WTC11 (cell line): ENCODE data around the gene GRAMD4.

ENCODE experiments used
- CTCF ChIP-seq: fragments of 200-600 bp; IDR thresholded peaks from 2 replicates; pipeline ENCODE4 v1.8.0; 2022; ENCODE audit warnings: antibody characterized with exemption
- JUN ChIP-seq: sonication (generic); formaldehyde crosslinking; IDR thresholded peaks from 2 replicates; pipeline ENCODE4 v1.8.0; 2023; ENCODE audit warnings: mild to moderate bottlenecking, missing genetic modification reagents
- NFYB ChIP-seq: sonication (generic); formaldehyde crosslinking; conservative IDR thresholded peaks from 2 replicates; pipeline ENCODE4 v1.8.0; 2022; ENCODE audit warnings: low read depth, missing genetic modification reagents
- NR3C1 ChIP-seq: sonication (generic); formaldehyde crosslinking; conservative IDR thresholded peaks from 2 replicates; pipeline ENCODE4 v1.8.1; 2023; ENCODE audit warnings: low read depth, mild to moderate bottlenecking, missing genetic modification reagents
- SP1 ChIP-seq: sonication (generic); formaldehyde crosslinking; conservative IDR thresholded peaks from 2 replicates; pipeline ENCODE4 v1.8.1; 2022; ENCODE audit warnings: missing genetic modification reagents
- USF1 ChIP-seq: sonication (generic); formaldehyde crosslinking; IDR thresholded peaks from 2 replicates; pipeline ENCODE4 v1.8.0; 2022; ENCODE audit warnings: mild to moderate bottlenecking, missing genetic modification reagents
- TF ChIP-seq, protein P1 (sequence below): sonication (generic); formaldehyde crosslinking; IDR thresholded peaks from 2 replicates; pipeline ENCODE4 v1.8.1; 2023; ENCODE audit warnings: mild to moderate bottlenecking, moderate library complexity, missing genetic modification reagents

- TF ChIP-seq JUN (CRISPR knock-in tag) (no peak), NFYB (CRISPR knock-in tag) (no peak), CTCF (no peak), USF1 (CRISPR knock-in tag) (no peak), SP1 (CRISPR knock-in tag) (no peak), NR3C1 (CRISPR knock-in tag) (no peak)
- TF ChIP-seq, protein P1, sequence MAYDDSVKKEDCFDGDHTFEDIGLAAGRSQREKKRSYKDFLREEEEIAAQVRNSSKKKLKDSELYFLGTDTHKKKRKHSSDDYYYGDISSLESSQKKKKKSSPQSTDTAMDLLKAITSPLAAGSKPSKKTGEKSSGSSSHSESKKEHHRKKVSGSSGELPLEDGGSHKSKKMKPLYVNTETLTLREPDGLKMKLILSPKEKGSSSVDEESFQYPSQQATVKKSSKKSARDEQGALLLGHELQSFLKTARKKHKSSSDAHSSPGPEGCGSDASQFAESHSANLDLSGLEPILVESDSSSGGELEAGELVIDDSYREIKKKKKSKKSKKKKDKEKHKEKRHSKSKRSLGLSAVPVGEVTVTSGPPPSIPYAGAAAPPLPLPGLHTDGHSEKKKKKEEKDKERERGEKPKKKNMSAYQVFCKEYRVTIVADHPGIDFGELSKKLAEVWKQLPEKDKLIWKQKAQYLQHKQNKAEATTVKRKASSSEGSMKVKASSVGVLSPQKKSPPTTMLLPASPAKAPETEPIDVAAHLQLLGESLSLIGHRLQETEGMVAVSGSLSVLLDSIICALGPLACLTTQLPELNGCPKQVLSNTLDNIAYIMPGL (CRISPR knock-in tag): no peak
Observed at GRCh38 chr22:46673662-46674236, 53.6 kb downstream of the GRAMD4 start.
